Ammon's horn (tissue), 1 donor: ENCODE measurements around the gene PPP1R16B.
A peak's percentile ranks its signal among the peaks of the same experiment; 100 is the strongest.

Source experiments
- DNase-seq: peaks from one replicate; pipeline ENCODE4 v3.0.0-alpha.2; 2016; ENCODE audit warnings: low spot score

PPP1R16B gene

GRCh38 chr20:38805502-38805957 lies at the start of gene PPP1R16B:
Gene PPP1R16B (plus strand): TSS chr20:38805697. CDS start chr20:38835926, 30,229 bp downstream.
- peak; percentile 84 for DNase-seq

- DNase-seq, result no peak
Measured at GRCh38 chr20:38757145-38757775, 48.2 kb upstream of the PPP1R16B start.

GRCh38 chr20:38759106-38759505 lies 46.4 kb upstream of the PPP1R16B start:
- peak; percentile 50 for DNase-seq

GRCh38 chr20:38760978-38761377 lies 44.5 kb upstream of the PPP1R16B start:
- DNase-seq, result no peak

GRCh38 chr20:38762174-38762573 lies 43.3 kb upstream of the PPP1R16B start:
- DNase-seq, result no peak

GRCh38 chr20:38763616-38764015 lies 41.9 kb upstream of the PPP1R16B start:
- no peak for DNase-seq

- peak; percentile 75 for DNase-seq
Measured at GRCh38 chr20:38764567-38765318, 40.8 kb upstream of the PPP1R16B start.

GRCh38 chr20:38766071-38766470 lies 39.4 kb upstream of the PPP1R16B start:
- DNase-seq, result no peak

- no peak for DNase-seq
Measured at GRCh38 chr20:38769376-38770295, 35.9 kb upstream of the PPP1R16B start.

GRCh38 chr20:38770546-38770945 lies 35.0 kb upstream of the PPP1R16B start:
- no peak for DNase-seq

GRCh38 chr20:38770970-38771369 lies 34.5 kb upstream of the PPP1R16B start:
- DNase-seq, result no peak

GRCh38 chr20:38771621-38772020 lies 33.9 kb upstream of the PPP1R16B start:
- no peak for DNase-seq

GRCh38 chr20:38774167-38774566 lies 31.3 kb upstream of the PPP1R16B start:
- DNase-seq, result no peak

- DNase-seq, result no peak
Measured at GRCh38 chr20:38776363-38776762, 29.1 kb upstream of the PPP1R16B start.

GRCh38 chr20:38779247-38780097 lies 26.0 kb upstream of the PPP1R16B start:
- DNase-seq, result no peak

- no peak for DNase-seq
Measured at GRCh38 chr20:38782275-38782674, 23.2 kb upstream of the PPP1R16B start.

- no peak for DNase-seq
Measured at GRCh38 chr20:38787870-38788269, 17.6 kb upstream of the PPP1R16B start.

- no peak for DNase-seq
Measured at GRCh38 chr20:38789503-38790199, 15.8 kb upstream of the PPP1R16B start.

GRCh38 chr20:38790200-38791053 lies 15.1 kb upstream of the PPP1R16B start:
- DNase-seq, result no peak

GRCh38 chr20:38791291-38791690 lies 14.2 kb upstream of the PPP1R16B start:
- no peak for DNase-seq
